Transverse colon (tissue), 4 donors: ENCODE data around the gene TAF4. TPM values are rescaled to one million over a fixed set of nuclear protein-coding genes. Genes with fewer than 3 reads are reported as not detected.

ENCODE experiments used
- DNase-seq: peaks from one replicate; pipeline ENCODE4 v3.0.0-alpha.2; 2019
- H3K27ac ChIP-seq, 4 donors: fragments of 200-600 bp; sonication (generic); 2 replicates each; pipeline ENCODE4 v1.5.1; 2016 to 2018; ENCODE audit warnings: inconsistent platforms in 4 of 4
- H3K27me3 ChIP-seq: fragments of 200-600 bp; sonication (generic); 2 replicates; pipeline ENCODE4 v1.5.1; 2017; ENCODE audit warnings: inconsistent platforms
- H3K36me3 ChIP-seq, 4 donors: fragments of 200-600 bp; sonication (generic); 2 replicates each; pipeline ENCODE4 v1.5.1; 2017 to 2019; ENCODE audit warnings: inconsistent platforms in 4 of 4
- H3K4me1 ChIP-seq, 4 donors: fragments of 200-600 bp; sonication (generic); 2 replicates each; pipeline ENCODE4 v1.5.1; 2017 to 2020; ENCODE audit warnings: inconsistent platforms in 4 of 4
- H3K4me3 ChIP-seq, 4 donors: fragments of 200-600 bp; sonication (generic); 1 replicate in 1 of 4; 2 replicates in 3 of 4; pipeline versions ENCODE4 v1.5.1 to v1.6.1; 2017 to 2019; ENCODE audit warnings: inconsistent platforms in 4 of 4
- H3K9me3 ChIP-seq, 2 donors: fragments of 200-600 bp; sonication (generic); 2 replicates each; pipeline ENCODE4 v1.5.1; 2017 to 2019; ENCODE audit warnings: inconsistent platforms in 2 of 2
- CTCF ChIP-seq, 5 experiments: fragments of 200-600 bp in 3 of 5; fragments of 450-650 bp in 2 of 5; sonication (generic) in 3 of 5; IDR thresholded peaks; 1 replicate in 2 of 5; 2 replicates in 3 of 5; pipeline ENCODE4 v1.5.1; 2016 to 2017; ENCODE audit warnings: antibody characterized with exemption in 5 of 5, inconsistent platforms in 3 of 5, mild to moderate bottlenecking in 2 of 5, moderate library complexity in 1 of 5
- EP300 ChIP-seq: sonication (generic); formaldehyde crosslinking; IDR thresholded peaks from one replicate; pipeline ENCODE4 v1.6.1; 2017; ENCODE audit warnings: antibody characterized with exemption, low read depth
- POLR2A ChIP-seq: fragments of 450-650 bp; IDR thresholded peaks from one replicate; pipeline ENCODE4 v1.6.1; 2016; ENCODE audit warnings: antibody characterized with exemption, mild to moderate bottlenecking, moderate library complexity
- POLR2AphosphoS5 ChIP-seq, 3 donors: sonication (generic); formaldehyde crosslinking; IDR thresholded peaks; one replicate each; pipeline ENCODE4 v1.6.1; 2016; ENCODE audit warnings: antibody characterized with exemption in 3 of 3
- WGBS, 2 donors: methylation state at CpG; one replicate each; pipeline ENCODE4 v1.1.5; 2018; ENCODE audit warnings: low coverage in 1 of 2; 5-methylcytosine and 5-hydroxymethylcytosine counted together
- in situ Hi-C, 4 donors: fragments of 200-750 bp; cut with MboI; loops; one replicate each; pipeline versions ENCODE4 v1.15.0 to v1.15.1; 2017; ENCODE audit warnings: low sequenced_read_pairs in 3 of 4, low pct_ligation_motif_present in 1 of 4, low pct_unique_long_range_greater_than_20kb in 1 of 4
- intact Hi-C: fragments of 100-400 bp; cut with DNase I; formaldehyde crosslinking; loops from one replicate; pipeline ENCODE4 v1.15.1; 2023; ENCODE audit warnings: low total_unique reads
- small RNA-seq, 4 donors: library from RNA; depleted of rRNA; stranded (forward); fragments of <200 nt; gene quantifications; one replicate each; pipeline ENCODE3, GENCODE V24; 2016
- total RNA-seq, 4 donors: library from RNA; depleted of rRNA; stranded (reverse); fragments of >200 nt; gene quantifications; one replicate each; pipeline ENCODE4 v1.1.0, GENCODE V29; 2016

Gene TAF4
- total RNA-seq, 4 donors from 2014 or later, result 18.9 to 39.5 (median 24.3) TPM

- no peaks in the 10 kb centered on the region for H3K4me1 ChIP-seq
- WGBS, 2 donors, result 73 to 94% methylated on average over 4 to 21 of the region's 21 CpGs
- H3K9me3 ChIP-seq, result no peaks in the 10 kb centered on the region
- in situ Hi-C loops (no loop called here), intact Hi-C loops (no loop called here)
- no peaks in the 10 kb centered on the region for H3K36me3 ChIP-seq
- H3K27me3 ChIP-seq, result no peaks in the 10 kb centered on the region
- H3K27ac ChIP-seq, result no peak overlapping the region
- no peak for DNase-seq
- no peak for TF ChIP-seq EP300
- TF ChIP-seq CTCF (IDR thresholded peaks at IDR 0.05), result no peak
- TF ChIP-seq POLR2A, result no peak
- no peak for TF ChIP-seq POLR2AphosphoS5 (IDR thresholded peaks at IDR 0.05)
- no peak overlapping the region for H3K4me3 ChIP-seq
Observed at GRCh38 chr20:61925555-61926252, 140.0 kb downstream of the TAF4 start.

GRCh38 chr20:61924858-61925554 is 140.7 kb downstream of the TAF4 start:
- DNase-seq, result no peak
- in situ Hi-C loops (no loop called here), intact Hi-C loops (no loop called here)
- Histone ChIP-seq H3K27me3 (no peaks in the 10 kb centered on the region), H3K4me1 (no peaks in the 10 kb centered on the region), H3K36me3 (no peaks in the 10 kb centered on the region), H3K27ac (no peak overlapping the region), H3K9me3 (no peaks in the 10 kb centered on the region), H3K4me3 (no peak overlapping the region)
- WGBS, 2 donors, result 81 to 84% methylated on average over 8 to 32 of the region's 32 CpGs
- TF ChIP-seq POLR2A, result no peak
- TF ChIP-seq EP300, result no peak
- TF ChIP-seq POLR2AphosphoS5 (IDR thresholded peaks at IDR 0.05), result no peak
- TF ChIP-seq CTCF (IDR thresholded peaks at IDR 0.05), result no peak

Small RNAs within 50 kb of the gene (small RNA-seq; reads per million reads assigned to genes)
- gene MIR3195, result 0 reads per million in 4 donors

Other genes with a start within 250 kb of the TAF4 start
- 10 to 100 TPM; 22.1 to 45.3 (median 35.6) TPM for gene LSM14B, start 56.6 kb upstream of the TAF4 start, total RNA-seq
- gene PSMA7, start 77.5 kb upstream of the TAF4 start, total RNA-seq, result 100 to 1,000 TPM; 154 to 241 (median 234) TPM
- 10 to 100 TPM; 14.7 to 23.2 (median 22.1) TPM for gene SS18L1, start 77.9 kb upstream of the TAF4 start, total RNA-seq
- 10 to 100 TPM in 3 of 4 donors, 1 to 10 TPM in 1; 9.8 to 58.0 (median 23.1) TPM for gene MTG2, start 117.1 kb upstream of the TAF4 start, total RNA-seq
- not detected for gene HRH3, start 154.4 kb upstream of the TAF4 start, total RNA-seq
- gene OSBPL2, start 172.6 kb upstream of the TAF4 start, total RNA-seq, result 100 to 1,000 TPM in 1 of 4 donors, 10 to 100 TPM in 3; 36.2 to 101 (median 73.3) TPM
- 100 to 1,000 TPM in 3 of 4 donors, 10 to 100 TPM in 1; 41.8 to 126 (median 109) TPM for gene ADRM1, start 237.1 kb upstream of the TAF4 start, total RNA-seq